GM19023 (cell line): ENCODE results near the gene UGT2A3.
A peak's percentile ranks its signal among the peaks of the same experiment; 100 is the strongest.

Experiments
- ATAC-seq: cut with Tn5 transposase; IDR thresholded peaks from one replicate; pipeline ENCODE4 v1.9.1; 2021; ENCODE audit warnings: mild to moderate bottlenecking, moderate library complexity; ENCODE audit not compliant: unreplicated experiment

UGT2A3 gene

DNA sequence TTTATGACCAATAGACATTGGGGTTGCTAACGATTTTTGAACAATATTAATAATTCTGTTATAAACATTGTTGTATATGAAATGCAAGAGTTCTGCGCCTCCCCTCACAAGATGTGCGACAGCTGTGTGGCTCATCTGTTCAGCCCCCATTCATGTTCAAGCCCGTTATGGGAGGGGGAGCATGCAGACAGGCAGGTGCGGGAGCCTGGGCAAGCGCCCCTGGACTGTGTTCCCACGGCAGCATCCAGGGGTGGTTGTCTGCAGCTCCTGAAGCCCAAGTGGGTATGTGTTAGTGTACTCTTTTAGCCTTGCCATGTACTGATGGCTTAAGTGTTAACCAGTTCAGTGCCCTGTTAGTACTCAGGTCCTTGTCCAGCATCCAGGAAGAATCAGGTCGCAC lies 34.6 kb downstream of the UGT2A3 start:
- no peak for ATAC-seq

DNA sequence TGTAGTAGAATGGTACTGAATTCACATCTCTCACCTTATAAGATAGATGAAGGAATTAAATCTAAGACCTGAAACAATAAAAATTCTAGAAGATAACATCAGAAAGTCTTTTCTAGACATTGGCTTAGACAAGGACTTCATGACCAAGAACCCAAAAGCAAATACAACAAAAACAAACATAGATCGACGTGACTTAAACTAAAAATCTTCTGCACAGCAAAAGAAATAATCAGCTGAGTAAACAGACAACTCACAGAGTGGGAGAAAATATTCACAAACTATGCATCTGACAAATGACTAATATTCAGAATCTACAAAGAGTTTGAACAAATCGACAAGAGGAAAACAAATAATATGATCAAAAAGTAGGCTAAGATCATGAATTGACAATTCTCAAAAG lies 38.8 kb downstream of the UGT2A3 start:
- no peak for ATAC-seq

- ATAC-seq, result no peak
Observed at GRCh38 chr4:68909385-68909784, 42.2 kb downstream of the UGT2A3 start.

GRCh38 chr4:68907788-68908700 lies 43.6 kb downstream of the UGT2A3 start:
- ATAC-seq, result no peak

DNA sequence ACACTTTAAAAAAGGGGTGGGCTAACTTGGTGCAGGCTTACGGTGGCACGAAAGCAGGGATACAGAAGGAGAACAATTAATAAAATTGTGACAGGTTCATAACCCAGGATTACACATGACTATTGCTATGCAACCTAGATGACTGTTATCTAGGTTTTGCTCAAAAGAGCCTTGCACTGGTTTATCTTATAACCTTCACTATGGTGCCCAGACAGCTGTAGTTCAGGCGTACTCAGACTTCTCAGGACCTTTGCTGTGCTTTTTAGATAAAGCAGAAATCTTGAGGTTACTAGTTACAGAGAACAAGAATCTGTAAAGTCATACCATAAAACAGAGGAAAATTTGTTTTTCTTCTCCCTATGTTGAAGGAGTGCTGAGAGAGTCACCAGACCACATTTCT lies 44.4 kb downstream of the UGT2A3 start:
- ATAC-seq, result no peak

- no peak for ATAC-seq
Observed at GRCh38 chr4:68906780-68907137, 44.8 kb downstream of the UGT2A3 start.

DNA sequence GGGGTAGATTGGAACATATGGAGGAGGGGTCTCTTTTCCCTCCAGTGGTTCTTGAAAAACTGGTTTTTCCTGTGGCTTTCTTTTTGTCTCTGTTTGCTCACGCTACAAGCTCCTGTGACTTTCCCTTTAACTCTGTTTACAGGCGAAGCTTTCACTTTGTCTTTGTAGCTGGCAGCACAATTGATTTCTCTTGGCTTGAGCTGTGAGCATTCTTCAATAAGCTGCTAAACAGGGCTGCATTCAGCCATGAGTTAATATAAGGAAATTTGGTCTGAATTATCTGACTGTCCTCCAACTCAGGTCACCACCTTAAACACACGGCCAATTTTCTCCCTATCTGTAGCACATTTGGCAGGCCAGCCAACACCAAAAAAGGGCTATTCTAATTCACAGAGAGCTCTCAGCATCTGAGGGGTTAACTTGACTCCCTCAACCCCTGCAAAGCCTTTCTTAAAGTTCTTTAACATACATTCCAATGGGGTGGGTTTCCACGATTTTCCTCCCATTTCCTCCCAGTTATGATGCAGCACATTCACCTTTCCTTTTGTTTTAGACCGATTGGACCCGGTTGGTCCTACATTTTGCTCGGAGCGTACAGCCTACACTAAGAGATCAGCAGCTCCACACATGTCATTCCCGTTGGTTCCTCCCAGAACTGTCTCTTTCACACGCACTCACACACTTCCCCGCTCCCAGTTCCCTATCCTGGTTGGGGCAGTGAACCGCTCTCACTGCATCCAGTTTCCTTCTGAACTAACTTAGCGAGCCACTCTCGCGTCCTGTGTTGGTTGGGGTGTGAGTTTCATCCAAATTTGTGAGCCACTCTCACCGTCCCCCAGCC lies 45.4 kb downstream of the UGT2A3 start:
- ATAC-seq, result peak; percentile 39

DNA sequence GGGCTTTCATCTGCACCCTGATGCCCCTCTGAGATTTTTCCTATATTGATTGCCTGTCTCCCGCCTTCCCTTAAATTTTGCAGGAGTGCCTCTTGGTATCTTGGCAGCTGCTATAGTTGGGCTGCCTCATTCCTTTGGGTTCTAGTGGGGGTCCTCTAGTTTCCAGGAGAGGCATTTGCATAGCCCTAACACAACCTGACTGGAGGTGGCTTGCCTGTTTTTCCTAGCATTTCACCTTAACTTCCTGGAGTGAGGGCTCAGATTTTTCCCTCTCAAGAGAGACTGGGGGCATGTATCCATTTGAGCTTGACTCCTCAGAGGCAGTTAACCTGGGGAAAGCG lies 46.0 kb downstream of the UGT2A3 start:
- ATAC-seq, result no peak

- peak; percentile 62 for ATAC-seq
Observed at GRCh38 chr4:68904786-68905185, 46.8 kb downstream of the UGT2A3 start.

GRCh38 chr4:68896749-68897148 lies 54.9 kb downstream of the UGT2A3 start:
- no peak for ATAC-seq

DNA sequence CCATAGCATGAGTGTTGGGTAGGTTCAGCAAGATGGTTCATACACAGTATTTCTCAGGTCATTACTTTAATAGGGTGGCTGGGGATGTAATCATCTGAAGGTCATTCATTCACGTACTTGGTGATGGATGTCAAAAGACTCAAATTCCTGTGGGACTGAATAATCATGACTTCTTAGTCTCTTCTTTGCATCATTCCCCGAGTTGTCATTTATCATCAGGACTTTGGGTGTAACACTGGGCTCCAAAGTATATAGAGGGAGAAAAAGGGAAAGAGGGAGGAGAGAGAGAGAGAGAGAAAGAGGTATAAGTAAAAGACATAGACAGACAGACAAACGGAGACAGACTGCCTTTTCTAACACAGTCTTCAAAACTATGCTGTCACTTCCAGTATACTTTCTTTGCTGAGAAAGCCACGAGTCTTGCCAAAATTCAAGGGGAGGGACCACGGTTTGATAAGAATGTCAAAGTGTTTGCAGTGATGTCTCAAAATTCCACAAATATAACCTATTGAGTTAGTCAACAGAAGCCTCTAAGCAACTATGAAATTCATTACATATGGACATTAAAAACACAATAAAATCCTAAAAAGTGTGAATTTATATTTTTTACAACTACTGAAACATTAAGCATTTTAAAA lies 55.9 kb downstream of the UGT2A3 start:
- no peak for ATAC-seq

DNA sequence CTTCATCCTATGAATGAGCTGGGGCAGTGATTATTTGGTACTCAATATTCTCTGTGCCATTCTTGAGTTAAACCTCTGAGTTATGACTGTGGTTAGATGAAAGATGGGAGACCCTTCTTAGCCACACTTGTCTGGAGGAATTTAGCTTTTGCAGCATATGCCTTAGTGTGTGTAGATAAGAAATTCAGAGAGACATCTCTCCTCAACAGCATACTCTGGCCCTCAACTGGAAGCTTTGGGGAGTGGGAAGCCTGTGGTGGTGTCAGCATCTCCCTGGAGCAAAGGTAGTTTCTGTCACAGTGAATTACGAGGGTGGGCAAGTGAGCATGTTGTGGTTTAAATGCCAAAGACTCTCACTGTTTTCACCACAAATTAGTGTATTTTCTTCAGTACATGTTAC lies 58.7 kb downstream of the UGT2A3 start:
- ATAC-seq, result no peak

DNA sequence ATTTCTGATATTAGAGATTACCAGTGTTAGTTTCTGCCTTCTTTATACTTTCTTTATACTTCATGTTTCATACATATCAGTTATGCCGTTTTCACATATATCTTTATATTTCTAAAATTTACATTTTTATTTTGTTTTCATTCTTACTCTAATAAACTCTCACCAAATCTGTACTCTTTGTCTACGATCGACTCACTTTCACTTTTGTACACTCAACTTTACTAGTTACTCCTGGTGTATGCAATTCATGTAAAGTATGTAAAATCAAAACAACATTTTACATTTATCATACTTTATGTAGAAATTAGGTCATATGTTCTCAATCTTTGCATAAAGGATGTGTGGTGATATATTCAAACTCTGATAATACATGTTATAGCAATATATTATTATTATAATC lies 59.9 kb downstream of the UGT2A3 start:
- no peak for ATAC-seq

- ATAC-seq, result no peak
Observed at GRCh38 chr4:68885545-68885944, 66.1 kb downstream of the UGT2A3 start.

DNA sequence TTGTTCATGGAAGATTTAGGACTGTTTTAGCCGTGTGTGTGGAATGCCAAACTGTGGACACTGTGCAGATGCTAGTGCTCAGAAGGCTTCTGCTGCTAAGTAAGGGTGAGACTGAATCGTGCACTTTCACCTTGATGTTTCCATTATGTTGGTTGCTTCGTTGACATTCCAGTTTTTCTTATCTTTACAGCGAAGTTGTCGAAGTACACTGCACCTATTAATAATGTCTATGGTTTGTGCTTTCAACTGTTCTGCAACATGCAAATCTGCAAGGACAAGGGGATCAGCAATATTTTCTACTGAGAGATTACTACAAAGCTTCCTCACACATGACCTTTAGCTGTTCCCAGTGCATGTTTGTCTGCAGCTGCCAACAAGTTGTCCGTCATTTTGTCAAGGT lies 67.7 kb downstream of the UGT2A3 start:
- no peak for ATAC-seq
